Measurements from ENCODE around the gene SMARCA1. TPM values are rescaled to one million over a fixed set of nuclear protein-coding genes. Genes with fewer than 3 reads are reported as not detected.

The SMARCA1 gene
- total and polyA plus RNA-seq, 2 experiments from 2014 or later = 36.9 to 38.5 TPM

DNA sequence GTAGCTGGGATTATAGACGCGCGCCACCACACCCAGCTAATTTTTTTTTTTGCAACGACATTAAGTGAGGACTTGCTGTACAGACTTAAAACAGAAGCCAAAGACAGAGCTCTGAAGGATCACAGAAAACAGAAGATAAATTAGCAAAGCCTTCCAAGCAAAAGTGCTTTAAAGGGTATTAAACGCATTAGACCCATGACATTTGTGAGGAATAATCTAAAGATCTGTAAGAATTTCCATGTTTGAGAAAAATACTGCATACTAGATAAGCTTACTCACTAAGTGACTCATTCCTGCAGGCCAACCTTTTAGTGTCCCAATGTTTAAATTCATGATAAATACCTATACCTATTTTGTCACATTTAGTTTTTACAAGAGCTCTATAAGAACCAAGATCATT lies 27.4 kb downstream of the SMARCA1 start:
- Histone ChIP-seq H3K36me3 (ENCODE audit: low read depth) (peaks cover 11% of the 10 kb centered on the region), H3K79me2 (ENCODE audit: insufficient read depth) (no peaks in the 10 kb centered on the region), H3K4me2 (ENCODE audit: unreplicated experiment) (peak overlapping the region; percentile 48), H3K9me2 (ENCODE audit: insufficient read depth) (no peaks in the 10 kb centered on the region), H3K27ac (peak overlapping the region; percentile 70), H4K20me1 (ENCODE audit: insufficient read depth) (no peaks in the 10 kb centered on the region), H2AFZ (no peak overlapping the region), H3K4me3 (no peak overlapping the region), H3K9me3 (ENCODE audit: low read depth) (no peaks in the 10 kb centered on the region), H3K27me3 (replicated peaks; ENCODE audit: insufficient read depth) (no peaks in the 10 kb centered on the region), H3K9ac (no peak overlapping the region), H3F3A (ENCODE audit: insufficient read depth) (peaks cover 27% of the 10 kb centered on the region), H3K4me1 (ENCODE audit: insufficient read depth) (peaks cover 34% of the 10 kb centered on the region)
- TF ChIP-seq EZH2 (IDR thresholded peaks at IDR 0.05; ENCODE audit: insufficient read depth, poor library complexity, severe bottlenecking) = no peak
- no peak for TF ChIP-seq EZH2phosphoT487 (IDR thresholded peaks at IDR 0.05; ENCODE audit: insufficient read depth, low read depth)
- 78 to 84% methylated on average over 5 of the region's 5 CpGs for WGBS, 2 experiments (ENCODE audit: low coverage in 1 of 2, low lambda C conversion rate in 2 of 2, missing lambda C conversion rate in 2 of 2)
- in situ Hi-C loops (cut with MboI) = no loop called here
- peak; percentile 68 for DNase-seq

DNA sequence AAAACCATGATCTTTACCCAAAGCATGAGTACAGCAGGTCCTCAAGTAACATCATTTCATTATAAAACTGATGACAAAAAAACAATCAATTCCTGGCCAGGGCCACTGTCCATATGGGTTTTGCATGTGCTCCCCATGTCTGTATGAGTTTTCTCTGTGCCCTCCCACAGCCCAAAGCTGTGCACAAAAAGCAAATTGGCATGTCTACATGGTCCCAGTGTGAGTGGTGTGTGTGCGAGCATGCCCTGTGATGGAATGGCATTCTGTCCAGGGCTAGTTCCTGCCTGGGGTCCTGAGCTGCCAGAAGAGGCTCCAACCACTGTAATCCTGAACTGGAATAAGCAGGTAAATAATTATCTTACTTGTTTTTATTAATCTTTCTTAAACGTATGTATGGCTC lies 28.4 kb downstream of the SMARCA1 start:
- no peak for DNase-seq
- Histone ChIP-seq H3K9me2 (ENCODE audit: insufficient read depth) (no peaks in the 10 kb centered on the region), H3K9me3 (ENCODE audit: low read depth) (no peaks in the 10 kb centered on the region), H3K4me2 (ENCODE audit: unreplicated experiment) (no peak overlapping the region), H4K20me1 (ENCODE audit: insufficient read depth) (no peaks in the 10 kb centered on the region), H3F3A (ENCODE audit: insufficient read depth) (peaks cover 27% of the 10 kb centered on the region), H3K9ac (no peak overlapping the region), H3K27ac (no peak overlapping the region), H3K4me1 (ENCODE audit: insufficient read depth) (peaks cover 34% of the 10 kb centered on the region), H2AFZ (no peak overlapping the region), H3K79me2 (ENCODE audit: insufficient read depth) (no peaks in the 10 kb centered on the region), H3K36me3 (ENCODE audit: low read depth) (peaks cover 13% of the 10 kb centered on the region), H3K27me3 (replicated peaks; ENCODE audit: insufficient read depth) (no peaks in the 10 kb centered on the region), H3K4me3 (no peak overlapping the region)
- 64 to 81% methylated on average over 2 of the region's 2 CpGs for WGBS, 2 experiments (ENCODE audit: low coverage in 1 of 2, low lambda C conversion rate in 2 of 2, missing lambda C conversion rate in 2 of 2)
- TF ChIP-seq EZH2 (IDR thresholded peaks at IDR 0.05; ENCODE audit: insufficient read depth, poor library complexity, severe bottlenecking) = no peak
- TF ChIP-seq EZH2phosphoT487 (IDR thresholded peaks at IDR 0.05; ENCODE audit: insufficient read depth, low read depth) = no peak
- in situ Hi-C loops (cut with MboI) = no loop called here

DNA sequence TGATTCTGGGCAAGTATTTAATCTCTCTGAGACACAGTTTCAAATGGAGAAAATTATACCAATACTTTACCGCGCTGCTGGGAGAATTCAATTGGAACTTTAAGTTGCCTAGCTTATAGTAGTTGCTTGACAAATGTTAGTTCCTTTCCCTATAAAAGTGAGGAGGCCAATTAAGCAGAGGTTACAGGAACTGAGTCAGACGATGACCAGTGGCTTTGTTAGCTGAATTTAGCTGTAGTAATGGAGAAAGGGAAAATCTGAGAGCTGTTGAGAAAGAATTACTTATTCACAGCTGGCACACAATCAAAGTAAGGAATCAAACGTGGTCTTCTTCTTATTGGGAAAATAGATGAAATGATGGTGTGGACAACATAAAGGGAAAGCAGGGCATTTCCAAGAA lies 29.6 kb downstream of the SMARCA1 start:
- Histone ChIP-seq H3K36me3 (ENCODE audit: low read depth) (peaks cover 13% of the 10 kb centered on the region), H3K9me2 (ENCODE audit: insufficient read depth) (no peaks in the 10 kb centered on the region), H3K9me3 (ENCODE audit: low read depth) (no peaks in the 10 kb centered on the region), H3K4me3 (no peak overlapping the region), H3K27ac (peak overlapping the region; percentile 50), H3K27me3 (replicated peaks; ENCODE audit: insufficient read depth) (no peaks in the 10 kb centered on the region), H3K79me2 (ENCODE audit: insufficient read depth) (no peaks in the 10 kb centered on the region), H3F3A (ENCODE audit: insufficient read depth) (peaks cover 27% of the 10 kb centered on the region), H3K4me1 (ENCODE audit: insufficient read depth) (peaks cover 34% of the 10 kb centered on the region), H2AFZ (no peak overlapping the region), H4K20me1 (ENCODE audit: insufficient read depth) (no peaks in the 10 kb centered on the region), H3K4me2 (ENCODE audit: unreplicated experiment) (no peak overlapping the region), H3K9ac (no peak overlapping the region)
- 47 to 50% methylated on average over 4 of the region's 4 CpGs for WGBS, 2 experiments (ENCODE audit: low coverage in 1 of 2, low lambda C conversion rate in 2 of 2, missing lambda C conversion rate in 2 of 2)
- peak; percentile 81 for DNase-seq
- TF ChIP-seq EZH2 (IDR thresholded peaks at IDR 0.05; ENCODE audit: insufficient read depth, poor library complexity, severe bottlenecking) (no peak), EZH2phosphoT487 (IDR thresholded peaks at IDR 0.05; ENCODE audit: insufficient read depth, low read depth) (no peak)
- in situ Hi-C loops (cut with MboI) = no loop called here

DNA sequence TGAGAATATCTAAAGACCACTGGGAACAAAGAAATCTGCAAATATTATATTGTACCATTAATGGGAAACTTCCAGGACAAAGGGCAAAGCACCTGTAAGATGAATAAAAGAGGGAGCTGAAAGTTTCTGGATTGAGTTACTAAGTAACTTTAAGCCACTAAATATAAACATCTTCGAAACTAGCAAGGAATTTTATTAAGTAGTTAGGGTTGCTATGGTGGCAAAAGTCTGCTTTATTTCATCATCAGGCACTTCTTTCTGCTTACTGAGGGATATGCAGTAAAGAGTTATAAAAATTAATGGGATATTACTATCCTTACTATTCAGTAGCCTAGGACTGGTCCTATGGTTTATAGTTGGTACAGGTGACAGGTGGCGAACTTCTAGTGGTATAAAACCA lies 33.0 kb downstream of the SMARCA1 start:
- H3K36me3 ChIP-seq (ENCODE audit: low read depth) = peaks cover 25% of the 10 kb centered on the region
- in situ Hi-C loops (cut with MboI) = no loop called here
- no peak overlapping the region for H3K27ac ChIP-seq
- TF ChIP-seq EZH2phosphoT487 (IDR thresholded peaks at IDR 0.05; ENCODE audit: insufficient read depth, low read depth) (no peak), EZH2 (IDR thresholded peaks at IDR 0.05; ENCODE audit: insufficient read depth, poor library complexity, severe bottlenecking) (no peak)
- H2AFZ ChIP-seq = no peak overlapping the region
- 97 to 98% methylated on average over 2 of the region's 2 CpGs for WGBS, 2 experiments (ENCODE audit: low coverage in 1 of 2, low lambda C conversion rate in 2 of 2, missing lambda C conversion rate in 2 of 2)
- H3F3A ChIP-seq (ENCODE audit: insufficient read depth) = 0 out of 2 replicates have a peak, but pooled peaks cover 10% of the 10 kb centered on the region
- H3K79me2 ChIP-seq (ENCODE audit: insufficient read depth) = no peaks in the 10 kb centered on the region
- no peak for DNase-seq
- no peak overlapping the region for H3K4me2 ChIP-seq (ENCODE audit: unreplicated experiment)
- H3K9ac ChIP-seq = no peak overlapping the region
- no peaks in the 10 kb centered on the region for H4K20me1 ChIP-seq (ENCODE audit: insufficient read depth)
- no peaks in the 10 kb centered on the region for H3K9me2 ChIP-seq (ENCODE audit: insufficient read depth)
- H3K27me3 ChIP-seq (replicated peaks; ENCODE audit: insufficient read depth) = no peaks in the 10 kb centered on the region
- H3K4me3 ChIP-seq = no peak overlapping the region
- peaks cover 17% of the 10 kb centered on the region for H3K4me1 ChIP-seq (ENCODE audit: insufficient read depth)
- H3K9me3 ChIP-seq (ENCODE audit: low read depth) = no peaks in the 10 kb centered on the region

DNA sequence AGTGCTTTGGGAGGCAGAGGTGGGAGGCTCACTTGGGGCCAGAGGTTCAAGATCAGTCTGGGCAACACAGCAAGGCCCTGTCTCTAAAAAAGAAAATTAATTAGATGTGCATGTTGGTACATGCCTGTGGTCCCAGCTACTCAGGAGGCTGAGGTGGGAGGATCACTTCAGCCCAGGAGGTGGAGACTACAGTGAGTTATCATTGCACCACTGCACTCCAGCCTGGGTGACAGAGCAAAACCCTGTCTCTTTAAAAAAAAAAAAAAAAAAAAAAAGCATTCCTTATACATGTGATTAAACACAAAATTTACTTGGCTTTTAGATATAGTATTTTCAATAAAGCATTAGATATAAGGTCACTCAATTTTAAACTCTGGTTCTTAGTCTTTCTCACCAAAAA lies 34.9 kb downstream of the SMARCA1 start:
- Histone ChIP-seq H3K4me2 (ENCODE audit: unreplicated experiment) (no peak overlapping the region), H3F3A (ENCODE audit: insufficient read depth) (0 out of 2 replicates have a peak, but pooled peaks cover 2% of the 10 kb centered on the region), H3K27me3 (replicated peaks; ENCODE audit: insufficient read depth) (no peaks in the 10 kb centered on the region), H3K79me2 (ENCODE audit: insufficient read depth) (no peaks in the 10 kb centered on the region), H3K4me3 (no peak overlapping the region), H3K27ac (no peak overlapping the region), H2AFZ (no peak overlapping the region), H3K36me3 (ENCODE audit: low read depth) (peaks cover 25% of the 10 kb centered on the region), H3K9me3 (ENCODE audit: low read depth) (no peaks in the 10 kb centered on the region), H3K9me2 (ENCODE audit: insufficient read depth) (no peaks in the 10 kb centered on the region), H4K20me1 (ENCODE audit: insufficient read depth) (no peaks in the 10 kb centered on the region), H3K9ac (no peak overlapping the region), H3K4me1 (ENCODE audit: insufficient read depth) (peaks cover 6% of the 10 kb centered on the region)
- DNase-seq = no peak
- in situ Hi-C loops (cut with MboI) = no loop called here
- TF ChIP-seq EZH2phosphoT487 (IDR thresholded peaks at IDR 0.05; ENCODE audit: insufficient read depth, low read depth) (no peak), EZH2 (IDR thresholded peaks at IDR 0.05; ENCODE audit: insufficient read depth, poor library complexity, severe bottlenecking) (no peak)

Data from GM23248 (cell line).